H1 (cell line): Measurements from ENCODE around the gene CARM1.
A peak's percentile ranks its signal among the peaks of the same experiment; 100 is the strongest.

ENCODE experiments used
- ATF3 ChIP-seq: IDR thresholded peaks from 2 replicates; pipeline ENCODE4 v1.6.1; 2011; ENCODE audit warnings: low read depth, mild to moderate bottlenecking, low read length; ENCODE audit not compliant: insufficient read depth
- CHD2 ChIP-seq: IDR thresholded peaks from 2 replicates; pipeline ENCODE4 v1.6.1; 2012; ENCODE audit warnings: low read length, improper control_type of control experiment
- EP300 ChIP-seq, 2 experiments: IDR thresholded peaks; 1 replicate in 1 of 2; 2 replicates in 1 of 2; pipeline ENCODE4 v1.6.1; 2011 to 2012; ENCODE audit warnings: low read depth in 2 of 2, low read length in 2 of 2, mild to moderate bottlenecking in 2 of 2, borderline replicate concordance in 1 of 2, inconsistent platforms in 1 of 2, moderate library complexity in 1 of 2
- JUN ChIP-seq: IDR thresholded peaks from 2 replicates; pipeline ENCODE4 v1.6.1; 2011; ENCODE audit warnings: low read depth, mild to moderate bottlenecking, improper control_type of control experiment, low read length
- JUND ChIP-seq: IDR thresholded peaks from 2 replicates; pipeline ENCODE4 v1.6.1; 2011; ENCODE audit warnings: mild to moderate bottlenecking, improper control_type of control experiment, low read length
- MAX ChIP-seq: IDR thresholded peaks from 2 replicates; pipeline ENCODE4 v1.6.1; 2012; ENCODE audit warnings: inconsistent platforms
- POLR2AphosphoS5 ChIP-seq: IDR thresholded peaks from 2 replicates; pipeline ENCODE4 v1.6.1; 2011; ENCODE audit warnings: low read depth, low read length
- SP1 ChIP-seq: IDR thresholded peaks from 2 replicates; pipeline ENCODE4 v1.6.1; 2011; ENCODE audit warnings: low read depth, low read length
- TAF1 ChIP-seq: IDR thresholded peaks from 2 replicates; pipeline ENCODE4 v1.6.1; 2011; ENCODE audit warnings: mild to moderate bottlenecking, low read depth, low read length
- TCF12 ChIP-seq: IDR thresholded peaks from 2 replicates; pipeline ENCODE4 v1.6.1; 2011; ENCODE audit warnings: low read depth, mild to moderate bottlenecking, low read length
- ZNF274 ChIP-seq: IDR thresholded peaks from 2 replicates; pipeline ENCODE4 v1.7.0; 2012; ENCODE audit warnings: low read length, borderline replicate concordance; ENCODE audit errors: extremely low read depth
- TF ChIP-seq, protein P1 (sequence below), 3 experiments: IDR thresholded peaks; 1 replicate in 2 of 3; 2 replicates in 1 of 3; pipeline versions ENCODE4 v1.5.1 to v1.6.1; 2011; ENCODE audit warnings: low read length in 3 of 3, mild to moderate bottlenecking in 3 of 3, inconsistent platforms in 2 of 3, low read depth in 1 of 3, moderate library complexity in 1 of 3; ENCODE audit not compliant: insufficient read depth in 1 of 3; ENCODE audit errors: control extremely low read depth in 1 of 3

- no peak for TF ChIP-seq POLR2AphosphoS5
- TF ChIP-seq JUND: no peak
- TF ChIP-seq TAF1: 0 out of 2 replicates have a peak, but pooled peaks have one; percentile 38
- no peak for TF ChIP-seq ATF3
- TF ChIP-seq, protein P1, sequence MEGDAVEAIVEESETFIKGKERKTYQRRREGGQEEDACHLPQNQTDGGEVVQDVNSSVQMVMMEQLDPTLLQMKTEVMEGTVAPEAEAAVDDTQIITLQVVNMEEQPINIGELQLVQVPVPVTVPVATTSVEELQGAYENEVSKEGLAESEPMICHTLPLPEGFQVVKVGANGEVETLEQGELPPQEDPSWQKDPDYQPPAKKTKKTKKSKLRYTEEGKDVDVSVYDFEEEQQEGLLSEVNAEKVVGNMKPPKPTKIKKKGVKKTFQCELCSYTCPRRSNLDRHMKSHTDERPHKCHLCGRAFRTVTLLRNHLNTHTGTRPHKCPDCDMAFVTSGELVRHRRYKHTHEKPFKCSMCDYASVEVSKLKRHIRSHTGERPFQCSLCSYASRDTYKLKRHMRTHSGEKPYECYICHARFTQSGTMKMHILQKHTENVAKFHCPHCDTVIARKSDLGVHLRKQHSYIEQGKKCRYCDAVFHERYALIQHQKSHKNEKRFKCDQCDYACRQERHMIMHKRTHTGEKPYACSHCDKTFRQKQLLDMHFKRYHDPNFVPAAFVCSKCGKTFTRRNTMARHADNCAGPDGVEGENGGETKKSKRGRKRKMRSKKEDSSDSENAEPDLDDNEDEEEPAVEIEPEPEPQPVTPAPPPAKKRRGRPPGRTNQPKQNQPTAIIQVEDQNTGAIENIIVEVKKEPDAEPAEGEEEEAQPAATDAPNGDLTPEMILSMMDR (IDR thresholded peaks at IDR 0.05; ENCODE audit: control extremely low read depth in 1 of 3, insufficient read depth in 1 of 3, low read depth in 1 of 3, low read length in 3 of 3): peak; percentile 87 to 96 (median 88)
- no peak for TF ChIP-seq EP300 (IDR thresholded peaks at IDR 0.05; ENCODE audit: borderline replicate concordance in 1 of 2, low read depth in 2 of 2, low read length in 2 of 2)
- no peak for TF ChIP-seq SP1
- no peak for TF ChIP-seq ZNF274
- TF ChIP-seq JUN: no peak
- no peak for TF ChIP-seq TCF12
- 0 out of 2 replicates have a peak, but pooled peaks have one; percentile 7 for TF ChIP-seq MAX
- TF ChIP-seq CHD2: no peak
These were observed 6.8 kb upstream of the CARM1 start for GRCh38 chr19:10864538-10864899.
